Brain microvascular endothelial cell (primary cell): ENCODE results near the gene CLSTN3.

Experiments
- DNase-seq: peaks from one replicate; pipeline ENCODE4 v3.0.0-alpha.2; 2020
- H3K27ac ChIP-seq: fragments of 250-450 bp; sonication (Bioruptor Pico); 2 replicates; pipeline ENCODE4 v1.5.1; 2020; ENCODE audit warnings: mild to moderate bottlenecking, moderate library complexity
- H3K27me3 ChIP-seq: fragments of 250-450 bp; sonication (Bioruptor Pico); replicated peaks from 2 replicates; pipeline ENCODE4 v1.5.1; 2020; ENCODE audit warnings: mild to moderate bottlenecking
- H3K36me3 ChIP-seq: fragments of 250-450 bp; sonication (Bioruptor Pico); replicated peaks from 2 replicates; pipeline ENCODE4 v1.5.1; 2020; ENCODE audit warnings: mild to moderate bottlenecking
- H3K4me3 ChIP-seq: 2 replicates; pipeline ENCODE4 v1.5.1; 2011; ENCODE audit warnings: low read depth, mild to moderate bottlenecking, control low read depth, low read length, moderate library complexity
- CTCF ChIP-seq: IDR thresholded peaks from 2 replicates; pipeline ENCODE4 v1.5.1; 2011; ENCODE audit warnings: low read depth, mild to moderate bottlenecking, moderate library complexity, low read length, control low read depth, inconsistent platforms; ENCODE audit errors: missing control alignments
- in situ Hi-C: cut with HindIII; loops from 2 replicates; pipeline ENCODE4 v1.10.0; 2017; ENCODE audit warnings: low sequenced_read_pairs, low pct_ligation_motif_present

Gene CLSTN3

GRCh38 chr12:7117670-7118069 is 12.5 kb upstream of the CLSTN3 start:
- Histone ChIP-seq H3K36me3 (no peaks in the 10 kb centered on the region), H3K27ac (no peak overlapping the region), H3K4me3 (no peak overlapping the region), H3K27me3 (no peaks in the 10 kb centered on the region)
- TF ChIP-seq CTCF, result no peak
- in situ Hi-C loops, result no loop called here
- DNase-seq, result no peak

- no peak for DNase-seq
- no peaks in the 10 kb centered on the region for H3K36me3 ChIP-seq
- H3K27me3 ChIP-seq, result no peaks in the 10 kb centered on the region
- no peak for TF ChIP-seq CTCF
- H3K27ac ChIP-seq, result no peak overlapping the region
- no peak overlapping the region for H3K4me3 ChIP-seq
- in situ Hi-C loops, result no loop called here
These were observed 11.3 kb upstream of the CLSTN3 start for GRCh38 chr12:7118881-7119280.

GRCh38 chr12:7120166-7120565 is 10.0 kb upstream of the CLSTN3 start:
- no peak for DNase-seq

GRCh38 chr12:7121324-7121723 is 8.8 kb upstream of the CLSTN3 start:
- no peaks in the 10 kb centered on the region for H3K36me3 ChIP-seq
- H3K27ac ChIP-seq, result no peak overlapping the region
- no peak for TF ChIP-seq CTCF
- in situ Hi-C loops, result no loop called here
- no peaks in the 10 kb centered on the region for H3K27me3 ChIP-seq
- DNase-seq, result no peak
- H3K4me3 ChIP-seq, result no peak overlapping the region

More at GRCh38 chr12:7120166-7120565, 10.0 kb upstream of the CLSTN3 start:
- no peak overlapping the region for H3K27ac ChIP-seq
- H3K4me3 ChIP-seq, result no peak overlapping the region
- in situ Hi-C loops, result no loop called here
- H3K36me3 ChIP-seq, result no peaks in the 10 kb centered on the region
- H3K27me3 ChIP-seq, result no peaks in the 10 kb centered on the region
- TF ChIP-seq CTCF, result no peak

GRCh38 chr12:7122811-7123769 is 7.1 kb upstream of the CLSTN3 start:
- no peak for DNase-seq
- no peak for TF ChIP-seq CTCF
- Histone ChIP-seq H3K27me3 (no peaks in the 10 kb centered on the region), H3K36me3 (no peaks in the 10 kb centered on the region), H3K27ac (no peak overlapping the region), H3K4me3 (no peak overlapping the region)
- in situ Hi-C loops, result no loop called here
